Thyroid gland (tissue), 4 donors: ENCODE data around the gene GAS7. TPM values are rescaled to one million over a fixed set of nuclear protein-coding genes. Genes with fewer than 3 reads are reported as not detected.

Experiments
- DNase-seq, 2 donors: peaks; one replicate each; pipeline ENCODE4 v3.0.0-alpha.2; 2019
- H3K27ac ChIP-seq, 3 donors: fragments of 200-600 bp; sonication (generic); 1 replicate in 2 of 3; 2 replicates in 1 of 3; pipeline ENCODE4 v1.5.1; 2016 to 2019; ENCODE audit warnings: mild to moderate bottlenecking in 1 of 3, moderate library complexity in 1 of 3
- H3K27me3 ChIP-seq: fragments of 200-600 bp; sonication (generic); one replicate; pipeline ENCODE4 v1.5.1; 2019
- H3K36me3 ChIP-seq, 2 donors: fragments of 200-600 bp; sonication (generic); one replicate each; pipeline ENCODE4 v1.5.1; 2016 to 2019
- H3K4me1 ChIP-seq, 2 donors: fragments of 200-600 bp; sonication (generic); one replicate each; pipeline ENCODE4 v1.5.1; 2017 to 2019
- H3K4me3 ChIP-seq, 3 donors: fragments of 200-600 bp; sonication (generic); replicated peaks in 1 of 3; 1 replicate in 2 of 3; 2 replicates in 1 of 3; pipeline ENCODE4 v1.5.1; 2016; ENCODE audit warnings: mild to moderate bottlenecking in 1 of 3
- H3K9me3 ChIP-seq: fragments of 200-600 bp; sonication (generic); one replicate; pipeline ENCODE4 v1.5.1; 2017
- POLR2A ChIP-seq, 2 donors: fragments of 450-650 bp; IDR thresholded peaks; one replicate each; pipeline ENCODE4 v1.6.1; 2017; ENCODE audit warnings: antibody characterized with exemption in 2 of 2, mild to moderate bottlenecking in 2 of 2, moderate library complexity in 1 of 2
- WGBS, 2 donors: methylation state at CpG; one replicate each; pipeline ENCODE4 v1.1.5; 2017; 5-methylcytosine and 5-hydroxymethylcytosine counted together
- intact Hi-C: fragments of 100-400 bp; cut with DNase I; formaldehyde crosslinking; loops from one replicate; pipeline ENCODE4 v1.15.1; 2023
- total RNA-seq, 4 donors: library from RNA; depleted of rRNA; stranded (reverse); fragments of >200 nt; gene quantifications; one replicate each; pipeline ENCODE4 v1.2.3, GENCODE V29; 2016
- TF ChIP-seq, protein P1 (sequence below), 6 experiments: fragments of 200-600 bp in 3 of 6; fragments of 450-650 bp in 3 of 6; sonication (generic) in 3 of 6; IDR thresholded peaks; one replicate each; pipeline ENCODE4 v1.5.1; 2016 to 2019; ENCODE audit warnings: antibody characterized with exemption in 6 of 6, mild to moderate bottlenecking in 2 of 6, inconsistent platforms in 1 of 6, moderate library complexity in 1 of 6

GAS7 gene
- total RNA-seq, 4 donors from 2014 or later, result 7.5 to 30.3 (median 24.1) TPM

DNA sequence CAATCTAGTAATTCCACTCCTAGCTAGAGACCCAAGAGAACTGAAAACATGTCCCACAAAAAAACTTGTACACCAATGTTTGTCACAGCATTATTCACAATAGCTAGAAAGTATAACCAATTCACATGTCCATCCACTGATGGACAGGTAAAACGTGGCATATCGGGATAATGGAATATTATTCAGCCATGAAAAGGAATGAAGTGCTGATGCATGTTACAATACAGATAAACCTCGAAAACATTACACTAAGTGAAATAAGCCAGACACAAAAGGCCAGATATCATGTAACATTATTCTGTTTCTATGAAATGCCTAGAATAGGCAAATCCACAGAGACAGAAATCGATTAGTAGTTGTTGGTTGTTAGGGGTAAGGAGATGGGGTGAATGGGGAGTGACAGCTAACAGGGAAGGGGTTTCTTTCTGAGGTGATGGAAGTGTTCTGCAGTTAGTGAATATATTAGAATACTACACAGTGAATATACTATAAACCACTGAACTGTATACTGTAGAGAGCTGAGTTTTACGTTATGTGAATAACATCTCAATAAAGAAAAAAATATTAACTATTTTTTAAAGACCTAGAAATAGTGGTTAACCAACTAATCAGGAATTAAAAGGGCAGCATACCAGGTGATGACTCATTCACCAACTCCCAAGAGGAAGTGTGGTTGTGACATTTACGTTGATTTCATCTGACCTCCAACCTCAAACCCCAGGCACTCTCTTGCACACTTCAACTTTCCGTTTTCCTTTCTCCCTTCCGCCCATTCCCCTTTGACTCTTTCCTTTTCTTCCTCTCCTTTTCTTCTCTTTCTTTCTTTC is 48.6 kb downstream of the GAS7 start:
- Histone ChIP-seq H3K4me1 (peaks cover 0 to 7% of the 10 kb centered on the region in 2 donors), H3K27me3 (no peaks in the 10 kb centered on the region), H3K9me3 (no peaks in the 10 kb centered on the region), H3K27ac (no peak overlapping the region), H3K36me3 (no peaks in the 10 kb centered on the region), H3K4me3 (no peak overlapping the region)
- TF ChIP-seq POLR2A (IDR thresholded peaks at IDR 0.05), result no peak
- TF ChIP-seq, protein P1, sequence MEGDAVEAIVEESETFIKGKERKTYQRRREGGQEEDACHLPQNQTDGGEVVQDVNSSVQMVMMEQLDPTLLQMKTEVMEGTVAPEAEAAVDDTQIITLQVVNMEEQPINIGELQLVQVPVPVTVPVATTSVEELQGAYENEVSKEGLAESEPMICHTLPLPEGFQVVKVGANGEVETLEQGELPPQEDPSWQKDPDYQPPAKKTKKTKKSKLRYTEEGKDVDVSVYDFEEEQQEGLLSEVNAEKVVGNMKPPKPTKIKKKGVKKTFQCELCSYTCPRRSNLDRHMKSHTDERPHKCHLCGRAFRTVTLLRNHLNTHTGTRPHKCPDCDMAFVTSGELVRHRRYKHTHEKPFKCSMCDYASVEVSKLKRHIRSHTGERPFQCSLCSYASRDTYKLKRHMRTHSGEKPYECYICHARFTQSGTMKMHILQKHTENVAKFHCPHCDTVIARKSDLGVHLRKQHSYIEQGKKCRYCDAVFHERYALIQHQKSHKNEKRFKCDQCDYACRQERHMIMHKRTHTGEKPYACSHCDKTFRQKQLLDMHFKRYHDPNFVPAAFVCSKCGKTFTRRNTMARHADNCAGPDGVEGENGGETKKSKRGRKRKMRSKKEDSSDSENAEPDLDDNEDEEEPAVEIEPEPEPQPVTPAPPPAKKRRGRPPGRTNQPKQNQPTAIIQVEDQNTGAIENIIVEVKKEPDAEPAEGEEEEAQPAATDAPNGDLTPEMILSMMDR (IDR thresholded peaks at IDR 0.05), result no peak
- intact Hi-C loops, result no loop called here
- no peak for DNase-seq
- WGBS, 2 donors, result 77 to 86% methylated on average over 8 of the region's 8 CpGs

DNA sequence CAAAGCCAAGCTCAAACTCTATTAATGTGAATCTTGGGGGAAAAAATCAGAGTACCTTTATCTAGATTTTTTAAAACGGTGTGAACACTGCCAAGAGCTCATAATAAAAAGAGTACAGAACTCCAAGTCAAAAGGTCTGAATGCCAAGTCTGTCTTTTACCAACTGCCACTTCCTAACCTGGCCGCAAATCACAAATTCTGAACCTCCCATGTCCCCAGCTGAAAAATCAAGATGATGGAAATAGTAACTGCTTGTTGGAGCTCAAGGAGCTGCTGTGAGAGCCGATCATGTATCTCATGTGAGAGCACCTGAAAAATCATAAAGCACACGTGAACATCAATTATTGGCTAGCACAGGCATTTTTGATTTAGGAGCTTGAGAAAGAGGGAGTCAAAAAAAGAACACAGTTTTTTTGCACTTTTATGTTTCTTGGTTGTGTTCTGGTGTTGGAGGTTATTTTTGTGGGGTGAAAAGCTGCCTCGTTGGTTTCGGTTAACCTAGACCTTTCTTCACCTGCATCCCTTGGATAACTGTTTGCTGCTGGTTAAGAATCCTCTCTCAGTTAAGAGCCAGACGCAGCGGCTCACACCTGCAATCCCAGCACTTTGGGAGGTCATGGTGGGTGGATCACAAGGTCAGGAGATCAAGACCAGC is 50.5 kb downstream of the GAS7 start:
- Histone ChIP-seq H3K27ac (no peak overlapping the region), H3K27me3 (no peaks in the 10 kb centered on the region), H3K4me1 (peaks cover 0 to 8% of the 10 kb centered on the region in 2 donors), H3K4me3 (no peak overlapping the region), H3K36me3 (no peaks in the 10 kb centered on the region), H3K9me3 (no peaks in the 10 kb centered on the region)
- 77 to 79% methylated on average over 8 of the region's 8 CpGs for WGBS, 2 donors
- DNase-seq, result no peak
- no peak for TF ChIP-seq POLR2A (IDR thresholded peaks at IDR 0.05)
- TF ChIP-seq, protein P1 (IDR thresholded peaks at IDR 0.05), result no peak
- intact Hi-C loops, result no loop called here

DNA sequence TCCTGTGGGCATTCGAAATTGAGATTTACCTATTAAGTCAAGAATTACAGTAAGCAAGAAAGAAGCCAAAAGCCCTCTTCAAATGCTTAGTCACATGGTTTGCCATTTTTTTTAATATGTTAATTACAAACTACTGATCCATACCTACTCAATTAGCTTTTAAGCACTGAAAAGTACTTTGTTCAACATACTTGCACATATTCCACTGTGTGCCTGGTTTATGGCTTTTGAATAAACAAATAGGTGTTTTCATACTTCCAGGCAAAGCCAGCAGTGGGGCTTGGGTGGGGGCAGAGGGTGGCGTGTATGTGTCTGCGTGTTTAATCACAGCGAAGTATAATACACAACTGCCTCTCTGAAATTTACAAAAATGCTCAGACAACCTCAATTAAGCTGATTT is 51.4 kb downstream of the GAS7 start:
- WGBS, 2 donors, result 77 to 81% methylated on average over 4 of the region's 4 CpGs
- DNase-seq, result no peak
- Histone ChIP-seq H3K27me3 (no peaks in the 10 kb centered on the region), H3K4me3 (no peak overlapping the region), H3K36me3 (no peaks in the 10 kb centered on the region), H3K9me3 (no peaks in the 10 kb centered on the region), H3K4me1 (peaks cover 0 to 8% of the 10 kb centered on the region in 2 donors), H3K27ac (no peak overlapping the region)
- intact Hi-C loops, result no loop called here
- no peak for TF ChIP-seq POLR2A (IDR thresholded peaks at IDR 0.05)
- TF ChIP-seq, protein P1 (IDR thresholded peaks at IDR 0.05), result no peak

DNA sequence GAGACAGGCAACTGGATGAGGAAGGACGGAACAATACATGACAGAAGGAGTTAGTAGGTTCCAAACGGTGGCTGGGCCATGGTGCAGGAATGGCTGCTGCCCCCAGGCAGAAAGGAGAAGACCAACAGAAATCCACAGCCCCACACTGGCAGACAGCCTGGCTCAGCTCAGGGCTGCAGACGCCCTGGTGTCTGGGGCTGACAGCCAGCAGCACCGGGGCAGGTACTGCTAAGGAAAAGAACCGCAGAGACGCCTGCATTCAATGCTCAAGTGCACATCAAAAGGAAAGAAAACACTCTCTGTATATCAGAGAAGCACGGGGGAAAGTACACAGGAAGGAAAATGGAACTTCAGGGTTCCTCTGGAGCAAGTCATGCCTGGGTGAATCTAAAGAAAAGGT is 53.4 kb downstream of the GAS7 start:
- WGBS, 2 donors, result 25 to 41% methylated on average over 7 of the region's 7 CpGs
- Histone ChIP-seq H3K9me3 (no peaks in the 10 kb centered on the region), H3K36me3 (no peaks in the 10 kb centered on the region), H3K4me3 (no peak overlapping the region), H3K27ac (no peak overlapping the region), H3K27me3 (no peaks in the 10 kb centered on the region), H3K4me1 (peaks cover 0 to 8% of the 10 kb centered on the region in 2 donors)
- intact Hi-C loops, result no loop called here
- TF ChIP-seq, protein P1 (IDR thresholded peaks at IDR 0.05), result no peak
- no peak for TF ChIP-seq POLR2A (IDR thresholded peaks at IDR 0.05)
- no peak for DNase-seq

DNA sequence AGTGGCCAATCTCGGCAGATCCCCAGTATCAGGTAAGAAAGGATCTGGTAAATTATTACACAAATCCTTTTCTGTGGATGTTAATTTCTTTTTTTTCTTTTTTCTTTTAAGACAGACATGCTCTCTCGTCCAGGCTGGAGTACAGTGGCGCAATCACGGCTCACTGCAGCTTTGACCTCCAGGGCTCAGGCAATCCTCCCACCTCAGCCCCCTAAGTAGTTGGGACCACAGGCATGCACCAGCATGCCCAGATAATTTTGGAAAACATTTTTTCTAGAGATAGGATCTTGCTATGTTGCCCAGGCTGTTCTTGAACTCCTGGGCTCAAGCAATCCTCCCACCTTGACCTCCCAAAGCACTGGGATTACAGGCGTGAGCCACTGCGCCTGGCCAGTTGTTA is 54.0 kb downstream of the GAS7 start:
- DNase-seq, result no peak
- no peak overlapping the region for H3K27ac ChIP-seq
- intact Hi-C loops, result no loop called here
- no peak for TF ChIP-seq POLR2A (IDR thresholded peaks at IDR 0.05)
- TF ChIP-seq, protein P1 (IDR thresholded peaks at IDR 0.05), result no peak
- peaks cover 0 to 8% of the 10 kb centered on the region in 2 donors for H3K4me1 ChIP-seq
- no peaks in the 10 kb centered on the region for H3K9me3 ChIP-seq
- no peaks in the 10 kb centered on the region for H3K36me3 ChIP-seq
- WGBS, 2 donors, result 94 to 95% methylated on average over 6 of the region's 6 CpGs
- H3K4me3 ChIP-seq, result no peak overlapping the region
- no peaks in the 10 kb centered on the region for H3K27me3 ChIP-seq
